Fibroblast of the aortic adventitia (primary cell): Measurements from ENCODE around the gene CREB5. TPM values are rescaled to one million over a fixed set of nuclear protein-coding genes. Genes with fewer than 3 reads are reported as not detected.

Experiments
- DNase-seq: peaks from one replicate; pipeline ENCODE4 v3.0.0-alpha.2; 2010; ENCODE audit warnings: low read depth
- H3K4me3 ChIP-seq: 2 replicates; pipeline ENCODE4 v1.5.1; 2011; ENCODE audit warnings: low read depth, mild to moderate bottlenecking, control low read depth, low read length, moderate library complexity
- total RNA-seq: library from RNA; depleted of rRNA; stranded (reverse); fragments of >200 nt; gene quantifications from 2 replicates; pipeline ENCODE4 v1.2.3, GENCODE V29; 2012; ENCODE audit warnings: low replicate concordance
- TF ChIP-seq, protein P1 (sequence below): IDR thresholded peaks from 2 replicates; pipeline ENCODE4 v1.5.1; 2011; ENCODE audit warnings: mild to moderate bottlenecking, low read length, control low read depth, inconsistent platforms; ENCODE audit not compliant: insufficient read depth

The CREB5 gene
- total RNA-seq, 1 donor, result 5.2 TPM

GRCh38 chr7:28502408-28502807, 90.1 kb downstream of the CREB5 start:
- DNase-seq, result no peak
- no peak overlapping the region for H3K4me3 ChIP-seq
- TF ChIP-seq, protein P1, sequence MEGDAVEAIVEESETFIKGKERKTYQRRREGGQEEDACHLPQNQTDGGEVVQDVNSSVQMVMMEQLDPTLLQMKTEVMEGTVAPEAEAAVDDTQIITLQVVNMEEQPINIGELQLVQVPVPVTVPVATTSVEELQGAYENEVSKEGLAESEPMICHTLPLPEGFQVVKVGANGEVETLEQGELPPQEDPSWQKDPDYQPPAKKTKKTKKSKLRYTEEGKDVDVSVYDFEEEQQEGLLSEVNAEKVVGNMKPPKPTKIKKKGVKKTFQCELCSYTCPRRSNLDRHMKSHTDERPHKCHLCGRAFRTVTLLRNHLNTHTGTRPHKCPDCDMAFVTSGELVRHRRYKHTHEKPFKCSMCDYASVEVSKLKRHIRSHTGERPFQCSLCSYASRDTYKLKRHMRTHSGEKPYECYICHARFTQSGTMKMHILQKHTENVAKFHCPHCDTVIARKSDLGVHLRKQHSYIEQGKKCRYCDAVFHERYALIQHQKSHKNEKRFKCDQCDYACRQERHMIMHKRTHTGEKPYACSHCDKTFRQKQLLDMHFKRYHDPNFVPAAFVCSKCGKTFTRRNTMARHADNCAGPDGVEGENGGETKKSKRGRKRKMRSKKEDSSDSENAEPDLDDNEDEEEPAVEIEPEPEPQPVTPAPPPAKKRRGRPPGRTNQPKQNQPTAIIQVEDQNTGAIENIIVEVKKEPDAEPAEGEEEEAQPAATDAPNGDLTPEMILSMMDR, result no peak

- TF ChIP-seq, protein P1, result no peak
- H3K4me3 ChIP-seq, result no peak overlapping the region
- no peak for DNase-seq
Observed at GRCh38 chr7:28503396-28503795, 91.1 kb downstream of the CREB5 start.

GRCh38 chr7:28505014-28505413, 92.7 kb downstream of the CREB5 start:
- TF ChIP-seq, protein P1, result no peak
- H3K4me3 ChIP-seq, result no peak overlapping the region
- DNase-seq, result no peak

DNA sequence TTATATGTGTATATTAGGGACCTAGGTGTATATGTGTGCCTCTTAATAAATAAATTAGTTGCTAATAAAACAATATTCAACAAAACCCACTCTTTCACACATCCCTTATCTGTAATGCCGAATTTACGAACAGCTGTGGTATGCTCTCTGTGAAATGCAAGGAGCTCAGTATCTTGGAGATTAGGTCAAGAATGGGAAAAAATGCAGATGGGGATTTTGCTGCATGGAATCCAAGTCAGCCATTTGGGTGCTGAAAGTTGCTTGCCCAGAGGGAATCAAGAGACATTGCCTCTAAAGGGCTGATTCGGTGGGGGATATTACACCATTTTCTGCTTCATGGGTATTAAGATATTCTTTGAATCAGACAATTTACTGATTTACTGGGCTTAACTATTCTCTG, 93.5 kb downstream of the CREB5 start:
- no peak for DNase-seq
- no peak overlapping the region for H3K4me3 ChIP-seq
- TF ChIP-seq, protein P1, result no peak

GRCh38 chr7:28507525-28508282, 95.4 kb downstream of the CREB5 start:
- DNase-seq, result no peak
- TF ChIP-seq, protein P1, result no peak
- no peak overlapping the region for H3K4me3 ChIP-seq

DNA sequence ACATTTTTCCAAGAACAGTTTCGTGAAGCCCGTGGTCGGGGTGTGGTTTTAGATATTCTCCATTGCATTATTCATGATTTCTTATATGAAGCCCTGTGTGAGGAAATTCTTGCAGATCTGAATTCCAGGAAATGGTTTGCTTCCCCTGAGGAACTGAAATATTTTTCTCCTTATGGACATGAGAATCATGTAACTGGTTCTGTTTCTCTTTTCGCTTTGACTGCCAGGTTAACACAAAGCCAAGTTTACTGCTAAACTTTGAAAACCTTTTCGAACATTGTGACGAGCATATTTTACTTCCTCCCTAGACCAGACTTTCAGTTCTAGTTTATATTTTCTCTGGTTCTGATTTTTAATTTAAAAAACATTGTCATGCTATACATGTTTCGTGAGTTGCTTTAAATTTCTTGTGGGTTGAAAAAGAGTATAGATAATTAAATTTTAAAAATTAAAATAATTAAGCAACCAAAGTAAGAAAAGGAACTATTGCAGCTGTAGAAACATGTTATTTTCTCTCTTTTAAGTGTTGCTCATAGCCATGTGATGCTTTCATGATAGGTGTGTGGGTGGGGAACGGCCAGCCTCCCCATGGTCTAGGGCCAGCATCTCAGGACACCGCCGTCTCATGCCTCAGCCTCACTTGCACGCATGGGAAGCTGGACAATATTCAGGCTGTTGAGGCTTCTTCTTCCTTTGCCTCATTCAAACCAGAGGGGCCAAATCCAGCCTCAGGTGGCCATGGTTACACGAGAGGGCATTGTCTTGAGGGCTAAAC, 97.1 kb downstream of the CREB5 start:
- TF ChIP-seq, protein P1, result no peak
- H3K4me3 ChIP-seq, result no peak overlapping the region
- DNase-seq, result peak; percentile 53

DNA sequence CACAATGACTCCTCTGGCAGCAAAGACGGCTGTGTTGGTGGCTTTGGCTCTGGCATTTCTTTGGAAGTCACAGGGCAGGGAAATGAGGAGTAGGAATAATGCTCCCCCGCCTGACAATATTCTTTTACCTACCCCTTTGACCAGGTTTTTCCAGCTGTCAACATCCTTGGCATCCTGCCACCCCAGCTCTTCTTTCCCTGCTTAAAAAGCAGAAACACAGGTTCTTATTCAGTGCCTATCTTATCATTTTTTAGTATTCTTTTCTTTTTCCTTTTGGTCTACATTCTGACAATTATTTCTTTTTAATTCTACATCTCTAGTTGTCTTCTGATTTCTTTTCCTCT, 97.7 kb downstream of the CREB5 start:
- DNase-seq, result no peak
- TF ChIP-seq, protein P1, result no peak
- H3K4me3 ChIP-seq, result no peak overlapping the region
